Stimulated activated CD8-positive, alpha-beta memory T cell treated with anti-CD3 and anti-CD28 coated beads, Interleukin-2, amount 100 ng/mL, for 1 hour (primary cell): Measurements from ENCODE around the gene KRTAP10-4.

Experiments used
- DNase-seq, 2 donors: peaks; one replicate each; pipeline ENCODE4 v3.0.0-alpha.2; 2020; ENCODE audit warnings: low read depth in 2 of 2

The KRTAP10-4 gene

DNA sequence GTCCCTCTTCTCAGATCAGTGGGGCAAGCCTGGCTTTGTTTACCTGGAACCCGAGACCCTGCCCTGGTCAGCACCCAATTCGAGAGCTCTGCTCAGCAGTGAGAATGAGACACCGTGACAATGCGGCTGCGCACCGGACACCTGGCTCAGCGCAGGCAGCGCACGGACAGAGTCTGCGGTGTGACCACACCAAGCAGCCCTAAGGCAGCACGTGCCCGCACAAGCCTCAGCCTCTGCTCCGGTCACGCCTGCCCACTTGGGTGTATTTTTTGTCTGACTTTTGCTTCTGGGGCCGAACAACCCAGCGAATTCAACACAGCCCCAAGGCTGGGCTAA lies 43.0 kb downstream of the KRTAP10-4 start:
- DNase-seq: no peak

DNA sequence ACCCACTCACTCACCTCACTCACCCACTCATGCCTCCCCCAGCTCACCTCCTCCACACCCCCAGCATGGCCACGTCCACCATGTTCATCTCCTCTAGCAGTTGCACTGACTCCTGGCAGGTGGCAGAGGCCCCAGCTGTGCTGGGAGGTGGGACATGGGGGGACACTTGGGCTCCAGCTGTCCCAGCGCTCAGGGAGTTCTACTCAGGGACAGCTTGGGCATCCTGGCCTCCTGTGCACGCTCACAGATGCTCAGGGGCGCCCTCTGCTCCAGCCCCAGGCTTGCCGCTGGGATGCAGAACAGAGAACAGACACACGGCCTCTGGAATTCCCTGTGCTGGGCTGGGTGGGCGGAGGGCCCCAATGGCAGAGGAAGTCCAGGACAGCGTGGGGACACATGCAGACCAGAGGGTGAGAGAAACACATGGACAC lies 43.6 kb downstream of the KRTAP10-4 start:
- DNase-seq: no peak

DNA sequence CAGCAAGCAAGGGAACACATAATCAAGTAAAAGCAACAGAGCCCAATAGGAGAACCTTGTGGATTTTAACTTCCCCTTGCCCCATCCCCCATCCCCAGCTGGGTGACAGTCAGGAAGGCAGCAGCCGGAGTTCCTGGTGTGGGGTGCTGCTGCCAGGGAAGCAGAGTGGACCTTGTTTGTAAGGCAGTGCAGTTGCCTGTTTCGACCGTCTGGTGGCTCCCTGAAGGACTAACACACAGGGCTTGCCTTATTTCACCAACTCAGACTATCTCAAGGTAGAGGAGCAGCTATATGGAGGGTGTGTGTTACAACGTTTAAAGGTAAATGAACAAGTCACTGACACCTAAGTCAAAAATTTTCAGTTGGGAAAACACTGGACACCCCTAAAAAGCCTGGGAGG lies 45.0 kb downstream of the KRTAP10-4 start:
- no peak for DNase-seq

DNA sequence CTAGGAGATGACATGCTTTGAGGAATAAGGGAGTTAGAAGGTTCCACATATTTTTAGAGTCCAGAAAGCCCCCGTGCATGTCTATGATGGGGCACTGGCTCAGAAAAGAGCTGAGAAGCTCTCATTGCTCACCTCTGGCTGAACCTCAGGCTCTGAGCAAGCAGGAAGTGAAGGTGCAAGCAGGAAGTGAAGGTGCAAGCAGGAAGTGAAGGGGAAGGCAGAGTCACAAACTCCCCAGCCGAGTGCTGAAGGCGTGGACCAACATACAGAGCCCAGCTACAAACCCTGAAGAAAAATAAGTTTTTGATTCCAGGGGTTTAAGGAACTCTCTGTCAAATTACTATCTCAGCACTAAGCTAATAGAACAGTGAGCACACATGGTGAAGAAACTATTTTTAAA lies 45.4 kb downstream of the KRTAP10-4 start:
- peak; percentile 27 to 43 for DNase-seq

DNA sequence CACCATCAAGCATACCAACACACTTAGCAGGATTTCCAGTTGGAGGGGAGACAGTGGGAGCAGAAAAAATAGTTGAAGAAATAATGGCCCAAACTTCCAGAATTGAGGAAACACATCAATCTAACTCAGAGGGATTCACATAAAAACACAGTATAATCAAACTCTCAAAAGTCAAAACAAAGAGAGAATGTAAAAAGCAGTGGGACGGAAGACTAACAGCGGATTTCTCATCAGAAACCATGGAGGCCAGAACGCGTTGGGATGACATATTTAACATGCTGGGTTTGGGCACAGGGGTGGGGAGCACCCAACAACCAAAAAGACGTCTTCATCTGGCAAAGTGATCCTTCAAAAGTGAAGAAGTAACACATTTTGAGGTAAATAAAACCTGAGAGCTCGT lies 46.4 kb downstream of the KRTAP10-4 start:
- no peak for DNase-seq

DNA sequence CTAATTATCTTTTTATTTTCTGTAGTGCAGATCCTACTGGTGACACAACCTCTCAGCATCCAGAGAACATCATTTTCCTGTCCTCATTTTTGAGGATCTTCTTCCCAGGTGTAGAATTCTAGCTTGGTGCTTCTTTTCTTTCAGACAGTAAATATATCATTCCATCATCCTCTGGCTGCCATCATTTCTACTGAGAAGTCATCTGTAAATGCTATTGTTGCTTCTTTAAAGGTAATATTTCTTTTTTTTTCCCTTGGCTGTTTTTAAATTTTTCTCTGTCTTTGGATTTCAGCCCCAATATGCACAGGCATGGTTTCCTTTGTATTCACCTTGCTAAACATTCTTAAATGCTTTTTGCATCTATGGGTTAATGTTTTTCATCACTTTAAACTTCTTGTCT lies 50.0 kb downstream of the KRTAP10-4 start:
- no peak for DNase-seq
